Measurements from ENCODE around the gene CBX8. TPM values are rescaled to one million over a fixed set of nuclear protein-coding genes. Genes with fewer than 3 reads are reported as not detected.

CBX8 gene
- total and polyA plus RNA-seq, 2 of the 8 experiments (the other 6 are each of a cell fraction or from before 2014, with no cell fraction given) = 0.09 to 2.1 TPM

GRCh38 chr17:79810130-79811010 is 13.5 kb upstream of the CBX8 start (continued):
- TF ChIP-seq EP300 (IDR thresholded peaks at IDR 0.05; ENCODE audit: borderline replicate concordance in 1 of 2, low read depth in 2 of 2, low read length in 2 of 2) (no peak), SRF (IDR thresholded peaks at IDR 0.05; ENCODE audit: low read depth, low read length) (peak; percentile 100), E2F6 (IDR thresholded peaks at IDR 0.05) (0 out of 2 replicates have a peak, but pooled peaks have one; percentile 18), CTBP2 (IDR thresholded peaks at IDR 0.05; ENCODE audit: borderline replicate concordance, insufficient read depth, insufficient read length, low read length) (no peak), HDAC2 (IDR thresholded peaks at IDR 0.05; ENCODE audit: borderline replicate concordance in 1 of 2, low read depth in 2 of 2, low read length in 2 of 2) (peak in 1 of 2 experiments; percentile 11; a peak in 1 of 4 replicates), ATF3 (IDR thresholded peaks at IDR 0.05; ENCODE audit: insufficient read depth, low read depth, low read length) (no peak), SP2 (IDR thresholded peaks at IDR 0.05; ENCODE audit: low read length) (no peak)

Measured in H1 (cell line).